Thyroid gland (tissue), 4 donors: ENCODE measurements around the gene GTF2A2. TPM values are rescaled to one million over a fixed set of nuclear protein-coding genes. Genes with fewer than 3 reads are reported as not detected.

Experiments used
- DNase-seq, 2 donors: peaks; one replicate each; pipeline ENCODE4 v3.0.0-alpha.2; 2019
- H3K27ac ChIP-seq, 3 donors: fragments of 200-600 bp; sonication (generic); 1 replicate in 2 of 3; 2 replicates in 1 of 3; pipeline ENCODE4 v1.5.1; 2016 to 2019; ENCODE audit warnings: mild to moderate bottlenecking in 1 of 3, moderate library complexity in 1 of 3
- H3K27me3 ChIP-seq: fragments of 200-600 bp; sonication (generic); one replicate; pipeline ENCODE4 v1.5.1; 2019
- H3K36me3 ChIP-seq, 2 donors: fragments of 200-600 bp; sonication (generic); one replicate each; pipeline ENCODE4 v1.5.1; 2016 to 2019
- H3K4me1 ChIP-seq, 2 donors: fragments of 200-600 bp; sonication (generic); one replicate each; pipeline ENCODE4 v1.5.1; 2017 to 2019
- H3K4me3 ChIP-seq, 3 donors: fragments of 200-600 bp; sonication (generic); replicated peaks in 1 of 3; 1 replicate in 2 of 3; 2 replicates in 1 of 3; pipeline ENCODE4 v1.5.1; 2016; ENCODE audit warnings: mild to moderate bottlenecking in 1 of 3
- H3K9me3 ChIP-seq: fragments of 200-600 bp; sonication (generic); one replicate; pipeline ENCODE4 v1.5.1; 2017
- POLR2A ChIP-seq, 2 donors: fragments of 450-650 bp; IDR thresholded peaks; one replicate each; pipeline ENCODE4 v1.6.1; 2017; ENCODE audit warnings: antibody characterized with exemption in 2 of 2, mild to moderate bottlenecking in 2 of 2, moderate library complexity in 1 of 2
- WGBS, 2 donors: methylation state at CpG; one replicate each; pipeline ENCODE4 v1.1.5; 2017; 5-methylcytosine and 5-hydroxymethylcytosine counted together
- intact Hi-C: fragments of 100-400 bp; cut with DNase I; formaldehyde crosslinking; loops from one replicate; pipeline ENCODE4 v1.15.1; 2023
- total RNA-seq, 4 donors: library from RNA; depleted of rRNA; stranded (reverse); fragments of >200 nt; gene quantifications; one replicate each; pipeline ENCODE4 v1.2.3, GENCODE V29; 2016
- TF ChIP-seq, protein P1 (sequence below), 6 experiments: fragments of 200-600 bp in 3 of 6; fragments of 450-650 bp in 3 of 6; sonication (generic) in 3 of 6; IDR thresholded peaks; one replicate each; pipeline ENCODE4 v1.5.1; 2016 to 2019; ENCODE audit warnings: antibody characterized with exemption in 6 of 6, mild to moderate bottlenecking in 2 of 6, inconsistent platforms in 1 of 6, moderate library complexity in 1 of 6

Gene GTF2A2
- total RNA-seq, 4 donors from 2014 or later = 22.3 to 73.6 (median 37.9) TPM

DNA sequence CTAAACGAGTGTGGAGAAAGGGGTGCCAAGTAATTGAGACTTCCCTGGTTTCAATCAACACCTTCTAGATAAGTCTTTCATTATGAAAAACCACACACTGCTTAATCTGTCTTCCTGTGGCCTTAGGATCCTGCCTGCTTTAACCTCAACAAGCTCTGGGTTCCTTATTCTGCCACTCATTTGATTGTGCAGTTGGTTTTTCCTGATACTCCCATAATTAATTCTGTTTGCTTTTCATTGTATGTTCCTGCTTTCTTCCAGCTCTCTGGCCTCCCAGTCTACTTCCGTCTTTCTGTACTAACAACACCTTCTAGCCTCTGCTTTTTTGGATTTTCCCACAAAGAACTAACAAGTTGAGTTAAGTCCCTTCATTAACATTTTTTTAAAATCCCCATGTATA lies 66.0 kb downstream of the GTF2A2 start:
- Histone ChIP-seq H3K4me3 (no peak overlapping the region), H3K9me3 (no peaks in the 10 kb centered on the region), H3K27ac (no peak overlapping the region), H3K4me1 (peaks cover 5 to 18% of the 10 kb centered on the region in 2 donors), H3K27me3 (no peaks in the 10 kb centered on the region), H3K36me3 (no peaks in the 10 kb centered on the region)
- no peak for DNase-seq
- intact Hi-C loops = no loop called here
- TF ChIP-seq POLR2A (IDR thresholded peaks at IDR 0.05) = no peak
- TF ChIP-seq, protein P1, sequence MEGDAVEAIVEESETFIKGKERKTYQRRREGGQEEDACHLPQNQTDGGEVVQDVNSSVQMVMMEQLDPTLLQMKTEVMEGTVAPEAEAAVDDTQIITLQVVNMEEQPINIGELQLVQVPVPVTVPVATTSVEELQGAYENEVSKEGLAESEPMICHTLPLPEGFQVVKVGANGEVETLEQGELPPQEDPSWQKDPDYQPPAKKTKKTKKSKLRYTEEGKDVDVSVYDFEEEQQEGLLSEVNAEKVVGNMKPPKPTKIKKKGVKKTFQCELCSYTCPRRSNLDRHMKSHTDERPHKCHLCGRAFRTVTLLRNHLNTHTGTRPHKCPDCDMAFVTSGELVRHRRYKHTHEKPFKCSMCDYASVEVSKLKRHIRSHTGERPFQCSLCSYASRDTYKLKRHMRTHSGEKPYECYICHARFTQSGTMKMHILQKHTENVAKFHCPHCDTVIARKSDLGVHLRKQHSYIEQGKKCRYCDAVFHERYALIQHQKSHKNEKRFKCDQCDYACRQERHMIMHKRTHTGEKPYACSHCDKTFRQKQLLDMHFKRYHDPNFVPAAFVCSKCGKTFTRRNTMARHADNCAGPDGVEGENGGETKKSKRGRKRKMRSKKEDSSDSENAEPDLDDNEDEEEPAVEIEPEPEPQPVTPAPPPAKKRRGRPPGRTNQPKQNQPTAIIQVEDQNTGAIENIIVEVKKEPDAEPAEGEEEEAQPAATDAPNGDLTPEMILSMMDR (IDR thresholded peaks at IDR 0.05) = no peak
- WGBS, 2 donors = 58 to 61% methylated on average over 2 of the region's 2 CpGs

DNA sequence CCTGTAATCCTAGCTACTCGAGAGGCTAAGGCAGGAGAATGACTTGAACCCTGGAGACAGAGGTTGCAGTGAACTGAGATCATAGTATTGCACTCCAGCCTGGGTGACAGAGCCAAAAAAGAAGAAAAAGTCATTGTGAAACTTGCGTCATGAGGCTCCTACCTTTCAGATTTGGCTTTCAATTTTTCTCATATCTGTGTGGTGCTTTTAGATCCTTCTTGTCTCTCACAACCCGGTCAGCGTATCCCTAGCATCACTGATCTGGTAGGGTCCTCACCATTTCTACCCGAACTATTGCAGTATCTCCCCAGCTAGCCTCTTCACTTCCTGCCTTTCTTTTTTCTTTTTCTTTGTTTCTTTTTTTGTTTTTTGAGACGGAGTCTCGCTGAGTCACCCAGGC lies 67.3 kb downstream of the GTF2A2 start:
- no peaks in the 10 kb centered on the region for H3K27me3 ChIP-seq
- DNase-seq = no peak
- no peaks in the 10 kb centered on the region for H3K36me3 ChIP-seq
- no peak overlapping the region for H3K4me3 ChIP-seq
- peaks cover 3 to 16% of the 10 kb centered on the region in 2 donors for H3K4me1 ChIP-seq
- TF ChIP-seq, protein P1 (IDR thresholded peaks at IDR 0.05) = no peak
- no peak for TF ChIP-seq POLR2A (IDR thresholded peaks at IDR 0.05)
- H3K27ac ChIP-seq = no peak overlapping the region
- H3K9me3 ChIP-seq = no peaks in the 10 kb centered on the region
- intact Hi-C loops = no loop called here
- 89 to 90% methylated on average over 7 of the region's 7 CpGs for WGBS, 2 donors

Other genes with a start within 250 kb of the GTF2A2 start
- gene FAM81A, start 219.3 kb downstream of the GTF2A2 start, total RNA-seq = 10 to 100 TPM in 1 of 4 donors, 1 to 10 TPM in 2, under 1 TPM in 1; 0.27 to 14.3 (median 2.4) TPM
- 1 to 10 TPM in 2 of 4 donors, under 1 TPM in 1, not detected in 1; 0.13 to 2.2 (median 2.1) TPM for gene GCNT3, start 45.7 kb downstream of the GTF2A2 start, total RNA-seq
- 100 to 1,000 TPM in 3 of 4 donors, 10 to 100 TPM in 1; 84.9 to 161 (median 129) TPM for gene BNIP2, start 31.8 kb upstream of the GTF2A2 start, total RNA-seq